Measurements from ENCODE around the gene GET4.
"Not testable (repeated sequence)": the region's sequence is repeated elsewhere in the genome, so short reads cannot be mapped to it uniquely, and the experiment has no call there.

GET4 gene

DNA sequence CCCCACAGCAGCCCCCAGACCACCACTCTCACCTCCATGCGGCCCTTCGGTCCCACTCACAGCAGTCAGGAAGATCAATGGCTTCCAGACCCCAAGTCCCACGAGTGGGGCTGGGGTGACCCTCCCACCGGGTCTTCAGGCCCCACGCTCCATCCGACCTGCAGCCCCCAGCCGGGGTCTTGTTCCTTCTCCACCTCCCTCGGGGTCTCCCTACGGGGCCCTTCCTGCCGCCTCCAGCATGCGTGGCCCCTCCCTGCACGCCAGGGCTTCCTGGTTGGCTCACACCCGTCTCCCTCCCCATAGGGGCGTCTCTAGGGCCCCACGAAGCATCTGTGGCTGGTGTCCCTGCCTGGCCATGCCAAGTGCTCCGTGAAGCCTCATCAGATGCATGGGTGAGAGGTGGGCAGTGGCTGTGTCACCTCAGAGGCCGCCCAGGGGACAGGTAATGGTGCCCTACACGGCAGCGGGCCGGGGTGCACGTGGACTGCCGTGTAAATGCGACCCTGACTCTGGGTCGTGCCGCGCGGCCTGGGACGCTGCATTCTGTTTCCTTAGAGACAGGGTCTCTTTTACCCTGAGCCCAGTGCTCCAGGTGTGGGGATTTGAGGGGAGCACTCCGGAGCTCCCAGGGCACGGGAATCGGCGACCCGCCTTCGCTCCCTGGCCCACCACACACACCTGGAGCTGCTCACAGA is 58.3 kb downstream of the GET4 start:
- Histone ChIP-seq H3K9ac (ENCODE audit: low read length in 5 of 5) (no peak overlapping the region), H3K4me3 (ENCODE audit: low read depth in 1 of 5, low read length in 5 of 5) (no peak overlapping the region), H3K36me3 (ENCODE audit: control insufficient read depth in 5 of 5, insufficient read depth in 5 of 5, low read length in 5 of 5) (no peaks in the 10 kb centered on the region), H3K9me3 (ENCODE audit: control insufficient read depth in 5 of 5, low read length in 5 of 5) (no peaks in the 10 kb centered on the region), H3K27me3 (ENCODE audit: control insufficient read depth in 5 of 5, insufficient read depth in 4 of 5, low read length in 5 of 5) (peaks cover 0 to 4% (median 0%) of the 10 kb centered on the region in 5 donors), H3K4me1 (ENCODE audit: control insufficient read depth in 5 of 5, insufficient read depth in 5 of 5, low read length in 5 of 5) (peaks cover 0 to 10% (median 2%) of the 10 kb centered on the region in 5 donors), H3K27ac (ENCODE audit: low read depth, low read length) (no peak overlapping the region)

DNA sequence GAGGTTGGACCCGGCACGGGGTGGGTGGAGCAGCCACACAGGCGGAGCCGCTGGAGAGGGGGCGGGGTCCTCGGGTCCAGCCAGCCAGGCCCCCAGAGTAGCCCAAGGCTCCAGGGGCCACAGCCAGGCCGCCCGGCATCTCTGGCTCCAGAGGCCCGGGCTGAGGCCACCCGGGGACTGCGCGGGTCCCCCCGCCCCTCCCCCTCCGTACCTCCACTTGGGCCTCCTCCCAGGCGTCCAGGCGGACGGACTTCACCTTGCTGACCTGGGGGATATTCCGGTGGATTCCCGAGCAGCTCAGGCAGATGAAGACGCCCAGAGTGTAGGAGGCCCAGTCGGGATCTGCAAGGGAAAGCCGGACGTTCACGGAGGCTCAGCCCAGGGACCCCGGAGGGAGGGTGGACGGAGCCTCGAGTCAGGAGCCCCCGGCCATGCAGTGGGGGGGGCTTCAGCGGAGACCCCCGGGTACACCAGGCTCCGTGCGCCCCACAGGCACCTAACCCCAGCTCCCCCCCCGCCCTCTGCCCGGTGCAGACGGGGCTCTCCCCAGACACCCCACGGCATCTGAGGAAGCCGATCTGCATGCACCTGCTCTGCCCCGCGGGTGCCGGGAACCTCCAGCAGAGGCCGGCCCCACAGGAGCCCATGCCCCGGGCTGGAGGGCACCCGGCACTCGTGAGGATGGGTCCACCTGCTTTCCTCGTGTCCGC is 59.0 kb downstream of the GET4 start:
- H3K27ac ChIP-seq (ENCODE audit: low read depth, low read length): no peak overlapping the region
- no peak overlapping the region for H3K9ac ChIP-seq (ENCODE audit: low read length in 5 of 5)
- peaks cover 0 to 10% (median 2%) of the 10 kb centered on the region in 5 donors for H3K4me1 ChIP-seq (ENCODE audit: control insufficient read depth in 5 of 5, insufficient read depth in 5 of 5, low read length in 5 of 5)
- H3K9me3 ChIP-seq (ENCODE audit: control insufficient read depth in 5 of 5, low read length in 5 of 5): peaks cover 0 to 6% (median 0%) of the 10 kb centered on the region in 5 donors
- no peak overlapping the region for H3K4me3 ChIP-seq (ENCODE audit: low read depth in 1 of 5, low read length in 5 of 5)
- no peaks in the 10 kb centered on the region for H3K36me3 ChIP-seq (ENCODE audit: control insufficient read depth in 5 of 5, insufficient read depth in 5 of 5, low read length in 5 of 5)
- peaks cover 0 to 4% (median 0%) of the 10 kb centered on the region in 5 donors for H3K27me3 ChIP-seq (ENCODE audit: control insufficient read depth in 5 of 5, insufficient read depth in 4 of 5, low read length in 5 of 5)

DNA sequence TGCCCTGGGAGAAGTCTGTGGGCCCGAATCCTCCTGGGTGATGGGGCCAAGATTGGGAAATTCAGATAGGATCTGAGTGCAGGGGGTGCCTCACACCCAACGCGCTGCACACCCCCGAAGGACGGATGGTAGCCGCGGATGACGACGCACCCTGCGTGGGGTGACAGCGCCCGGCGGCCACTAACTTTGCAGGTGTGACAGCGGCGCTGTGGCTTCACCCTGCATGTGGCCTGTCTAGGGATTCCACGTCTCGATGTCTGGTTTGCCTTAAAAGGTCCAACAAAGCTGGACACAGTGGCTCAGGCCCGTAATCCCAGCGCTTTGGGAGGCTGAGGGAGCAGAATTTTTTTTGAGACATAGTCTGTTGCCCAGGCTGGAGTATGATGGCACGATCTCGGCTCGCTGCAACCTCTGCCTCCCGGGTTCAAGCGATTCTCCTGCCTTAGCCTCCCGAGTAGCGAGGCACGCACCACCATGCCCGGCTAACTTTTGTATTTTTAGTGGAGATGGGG is 59.6 kb downstream of the GET4 start:
- H3K27me3 ChIP-seq (ENCODE audit: control insufficient read depth in 5 of 5, insufficient read depth in 4 of 5, low read length in 5 of 5): peaks cover 0 to 4% (median 0%) of the 10 kb centered on the region in 5 donors
- no peaks in the 10 kb centered on the region for H3K36me3 ChIP-seq (ENCODE audit: control insufficient read depth in 5 of 5, insufficient read depth in 5 of 5, low read length in 5 of 5)
- peaks cover 0 to 10% (median 2%) of the 10 kb centered on the region in 5 donors for H3K4me1 ChIP-seq (ENCODE audit: control insufficient read depth in 5 of 5, insufficient read depth in 5 of 5, low read length in 5 of 5)
- no peak overlapping the region for H3K27ac ChIP-seq (ENCODE audit: low read depth, low read length)
- H3K9me3 ChIP-seq (ENCODE audit: control insufficient read depth in 5 of 5, low read length in 5 of 5): peaks cover 0 to 8% (median 0%) of the 10 kb centered on the region in 5 donors
- no peak overlapping the region for H3K4me3 ChIP-seq (ENCODE audit: low read depth in 1 of 5, low read length in 5 of 5)
- no peak overlapping the region for H3K9ac ChIP-seq (ENCODE audit: low read length in 5 of 5)

DNA sequence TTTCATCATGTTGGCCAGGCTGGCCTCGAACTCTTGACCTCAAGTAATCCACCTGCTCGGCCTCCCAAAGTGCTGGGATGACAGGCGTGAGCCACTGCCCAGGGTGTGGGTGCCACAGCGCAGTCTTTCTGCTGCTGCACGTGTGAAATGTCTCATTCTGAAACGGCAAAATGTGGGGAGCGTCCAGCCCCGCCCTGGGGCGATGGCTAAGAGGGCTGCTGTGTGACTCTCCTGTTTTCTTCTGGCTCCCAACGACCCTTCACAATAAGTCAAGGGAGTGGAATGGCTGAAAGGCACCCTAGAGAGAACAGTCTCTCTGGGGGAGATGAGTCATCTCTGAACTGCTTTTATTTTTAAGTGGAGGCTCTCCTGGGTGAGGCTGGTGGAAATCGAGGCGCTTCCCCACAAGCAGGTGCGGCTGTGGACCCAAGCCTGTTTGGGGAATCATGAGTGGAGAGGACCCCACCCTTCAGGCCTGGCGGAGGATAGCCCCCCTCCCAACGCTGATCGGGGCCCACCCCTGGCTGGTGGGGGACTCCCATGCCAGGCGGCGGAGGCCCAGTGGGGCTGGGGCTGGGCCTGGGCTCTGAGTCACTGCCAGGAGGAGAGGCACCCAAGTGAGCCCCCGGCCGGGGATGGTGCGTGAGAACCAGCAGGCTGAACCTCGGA is 60.2 kb downstream of the GET4 start:
- Histone ChIP-seq H3K9ac (ENCODE audit: low read length in 5 of 5) (no peak overlapping the region), H3K9me3 (ENCODE audit: control insufficient read depth in 5 of 5, low read length in 5 of 5) (peaks cover 0 to 8% (median 0%) of the 10 kb centered on the region in 5 donors), H3K4me3 (ENCODE audit: low read depth in 1 of 5, low read length in 5 of 5) (no peak overlapping the region), H3K36me3 (ENCODE audit: control insufficient read depth in 5 of 5, insufficient read depth in 5 of 5, low read length in 5 of 5) (no peaks in the 10 kb centered on the region), H3K4me1 (ENCODE audit: control insufficient read depth in 5 of 5, insufficient read depth in 5 of 5, low read length in 5 of 5) (peaks cover 0 to 4% (median 0%) of the 10 kb centered on the region in 5 donors), H3K27ac (ENCODE audit: low read depth, low read length) (no peak overlapping the region), H3K27me3 (ENCODE audit: control insufficient read depth in 5 of 5, insufficient read depth in 4 of 5, low read length in 5 of 5) (peaks cover 0 to 4% (median 0%) of the 10 kb centered on the region in 5 donors)

- Histone ChIP-seq H3K9ac (ENCODE audit: low read length in 5 of 5) (no peak overlapping the region), H3K36me3 (ENCODE audit: control insufficient read depth in 5 of 5, insufficient read depth in 5 of 5, low read length in 5 of 5) (no peaks in the 10 kb centered on the region), H3K4me1 (ENCODE audit: control insufficient read depth in 5 of 5, insufficient read depth in 5 of 5, low read length in 5 of 5) (no peaks in the 10 kb centered on the region), H3K27ac (ENCODE audit: low read depth, low read length) (no peak overlapping the region), H3K27me3 (ENCODE audit: control insufficient read depth in 5 of 5, insufficient read depth in 4 of 5, low read length in 5 of 5) (peaks cover 0 to 4% (median 0%) of the 10 kb centered on the region in 5 donors), H3K9me3 (ENCODE audit: control insufficient read depth in 5 of 5, low read length in 5 of 5) (peaks cover 0 to 8% (median 0%) of the 10 kb centered on the region in 5 donors), H3K4me3 (ENCODE audit: low read depth in 1 of 5, low read length in 5 of 5) (no peak overlapping the region)
Measured at GRCh38 chr7:937856-938484, 61.6 kb downstream of the GET4 start.

GRCh38 chr7:938546-939185 is 62.3 kb downstream of the GET4 start:
- Histone ChIP-seq H3K4me1 (ENCODE audit: control insufficient read depth in 5 of 5, insufficient read depth in 5 of 5, low read length in 5 of 5) (no peaks in the 10 kb centered on the region), H3K36me3 (ENCODE audit: control insufficient read depth in 5 of 5, insufficient read depth in 5 of 5, low read length in 5 of 5) (no peaks in the 10 kb centered on the region), H3K27me3 (ENCODE audit: control insufficient read depth in 5 of 5, insufficient read depth in 4 of 5, low read length in 5 of 5) (peaks cover 0 to 4% (median 0%) of the 10 kb centered on the region in 5 donors), H3K9ac (ENCODE audit: low read length in 5 of 5) (no peak overlapping the region), H3K4me3 (ENCODE audit: low read depth in 1 of 5, low read length in 5 of 5) (no peak overlapping the region), H3K27ac (ENCODE audit: low read depth, low read length) (no peak overlapping the region), H3K9me3 (ENCODE audit: control insufficient read depth in 5 of 5, low read length in 5 of 5) (peaks cover 0 to 8% (median 0%) of the 10 kb centered on the region in 5 donors)

DNA sequence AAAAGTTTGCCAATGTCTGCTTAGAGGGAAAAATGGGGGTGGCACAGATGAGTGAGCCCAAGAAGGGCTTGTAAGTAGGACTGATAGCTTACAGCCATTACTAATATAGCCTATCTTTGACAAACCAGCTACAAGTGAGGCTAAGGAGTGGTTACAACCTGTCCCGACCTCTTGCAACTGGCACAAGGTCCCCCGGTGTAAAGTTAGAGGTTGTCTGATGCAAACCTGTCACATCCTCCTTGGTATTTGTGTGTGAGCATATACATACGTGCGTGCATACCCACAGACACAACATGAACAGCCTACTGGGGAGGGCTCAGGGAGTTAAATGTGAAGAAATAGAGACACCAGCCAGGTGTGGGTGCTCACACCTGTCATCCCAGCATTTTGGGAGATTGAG is 63.5 kb downstream of the GET4 start:
- Histone ChIP-seq H3K9ac (ENCODE audit: low read length in 5 of 5) (no peak overlapping the region), H3K9me3 (ENCODE audit: control insufficient read depth in 5 of 5, low read length in 5 of 5) (peaks cover 0 to 8% (median 0%) of the 10 kb centered on the region in 5 donors), H3K4me3 (ENCODE audit: low read depth in 1 of 5, low read length in 5 of 5) (no peak overlapping the region), H3K27ac (ENCODE audit: low read depth, low read length) (no peak overlapping the region), H3K4me1 (ENCODE audit: control insufficient read depth in 5 of 5, insufficient read depth in 5 of 5, low read length in 5 of 5) (no peaks in the 10 kb centered on the region), H3K36me3 (ENCODE audit: control insufficient read depth in 5 of 5, insufficient read depth in 5 of 5, low read length in 5 of 5) (no peaks in the 10 kb centered on the region), H3K27me3 (ENCODE audit: control insufficient read depth in 5 of 5, insufficient read depth in 4 of 5, low read length in 5 of 5) (peaks cover 0 to 4% (median 0%) of the 10 kb centered on the region in 5 donors)

DNA sequence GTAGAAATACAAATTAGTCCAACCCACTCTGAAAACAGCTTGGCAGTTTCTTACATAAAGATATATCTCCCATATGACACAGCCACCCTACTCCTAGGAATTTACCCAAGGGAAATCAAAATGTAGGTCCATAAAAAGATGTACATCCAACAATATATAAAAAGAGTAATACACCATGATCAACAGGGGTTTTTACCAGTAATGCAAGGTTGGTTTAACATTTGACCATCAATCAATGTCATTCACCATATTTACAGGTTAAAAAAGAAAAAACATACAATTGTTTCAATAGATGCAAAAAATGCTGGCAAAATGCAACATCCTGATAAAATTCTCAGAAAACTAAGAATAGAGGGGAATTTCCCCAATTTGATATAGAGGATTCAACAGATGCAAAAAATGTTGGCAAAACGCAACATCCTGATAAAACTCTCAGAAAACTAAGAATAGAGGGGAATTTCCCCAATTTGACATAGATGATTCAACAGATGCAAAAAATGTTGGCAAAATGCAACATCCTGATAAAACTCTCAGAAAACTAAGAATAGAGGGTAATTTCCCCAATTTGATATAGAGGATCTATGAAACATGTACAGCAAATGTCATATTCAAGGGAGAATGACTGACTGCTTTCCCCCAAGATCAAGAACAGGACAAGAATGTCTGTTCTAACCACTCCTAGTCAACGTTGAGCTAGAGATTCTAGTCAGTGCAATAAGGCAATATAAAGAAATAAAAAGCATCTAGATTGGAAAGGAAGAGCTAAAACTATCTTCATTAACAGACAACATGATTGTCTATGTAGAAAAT is 64.5 kb downstream of the GET4 start:
- H3K4me3 ChIP-seq (ENCODE audit: low read depth in 1 of 5, low read length in 5 of 5): no peak overlapping the region
- H3K9ac ChIP-seq (ENCODE audit: low read length in 5 of 5): no peak overlapping the region
- peaks cover 0 to 3% (median under 1%) of the 10 kb centered on the region in 5 donors for H3K27me3 ChIP-seq (ENCODE audit: control insufficient read depth in 5 of 5, insufficient read depth in 4 of 5, low read length in 5 of 5)
- no peak overlapping the region for H3K27ac ChIP-seq (ENCODE audit: low read depth, low read length)
- H3K9me3 ChIP-seq (ENCODE audit: control insufficient read depth in 5 of 5, low read length in 5 of 5): peaks cover 0 to 8% (median 0%) of the 10 kb centered on the region in 5 donors
- H3K4me1 ChIP-seq (ENCODE audit: control insufficient read depth in 5 of 5, insufficient read depth in 5 of 5, low read length in 5 of 5): no peaks in the 10 kb centered on the region
- no peaks in the 10 kb centered on the region for H3K36me3 ChIP-seq (ENCODE audit: control insufficient read depth in 5 of 5, insufficient read depth in 5 of 5, low read length in 5 of 5)

- H3K27ac ChIP-seq (ENCODE audit: low read depth, low read length); H3K9me3 ChIP-seq (ENCODE audit: control insufficient read depth in 5 of 5, low read length in 5 of 5); H3K36me3 ChIP-seq (ENCODE audit: control insufficient read depth in 5 of 5, insufficient read depth in 5 of 5, low read length in 5 of 5); H3K4me1 ChIP-seq (ENCODE audit: control insufficient read depth in 5 of 5, insufficient read depth in 5 of 5, low read length in 5 of 5); H3K9ac ChIP-seq (ENCODE audit: low read length in 5 of 5); H3K27me3 ChIP-seq (ENCODE audit: control insufficient read depth in 5 of 5, insufficient read depth in 4 of 5, low read length in 5 of 5); H3K4me3 ChIP-seq (ENCODE audit: low read depth in 1 of 5, low read length in 5 of 5): not testable (repeated sequence)
Measured at GRCh38 chr7:943793-944192, 67.4 kb downstream of the GET4 start.
